ENCODE data around the gene CRYGB. TPM values are rescaled to one million over a fixed set of nuclear protein-coding genes. Genes with fewer than 3 reads are reported as not detected.
"Not testable (repeated sequence)": the region's sequence is repeated elsewhere in the genome, so short reads cannot be mapped to it uniquely, and the experiment has no call there.

The CRYGB gene
- total and polyA plus RNA-seq, 2 of the 13 experiments (the other 11 are each of a cell fraction or from before 2014, with no cell fraction given) = not detected

- FAIRE-seq (no peak), DNase-seq (ENCODE audit: low spot score) (no peak), ATAC-seq (no peak)
- no peak overlapping the region for H3K9ac ChIP-seq (ENCODE audit: insufficient read depth, low read depth, low read length)
- no peaks in the 10 kb centered on the region for H3K79me2 ChIP-seq (ENCODE audit: insufficient read depth, low read length)
- ChIA-PET POLR2A (no interaction called here), CTCF (ENCODE audit: low intra/inter-chr PET ratio, low total read pairs) (no interaction called here)
- peaks cover 23% of the 10 kb centered on the region for H3K4me1 ChIP-seq (ENCODE audit: insufficient read depth, low read length)
- H3K27ac ChIP-seq (ENCODE audit: extremely low read length, insufficient read depth, low read length) = no peak overlapping the region
- no peak overlapping the region for H2AFZ ChIP-seq (ENCODE audit: low read length)
- no peaks in the 10 kb centered on the region for H4K20me1 ChIP-seq (ENCODE audit: insufficient read depth, low read length)
- H3K9me3 ChIP-seq (ENCODE audit: low read length) = no peaks in the 10 kb centered on the region
- no TSS peak for BruUV-seq (replicated peaks)
- no peak overlapping the region for H3K4me2 ChIP-seq (ENCODE audit: low read depth, low read length)
- TF ChIP-seq TOE1 (CRISPR knock-in tag; IDR thresholded peaks at IDR 0.05) (no peak), KDM5B (CRISPR knock-in tag; IDR thresholded peaks at IDR 0.05; ENCODE audit: borderline replicate concordance) (no peak)
- H3K36me3 ChIP-seq (replicated peaks in 1 of 2; ENCODE audit: control insufficient read depth in 1 of 2, insufficient read depth in 2 of 2, low read length in 2 of 2) = no peaks in the 10 kb centered on the region
- intact Hi-C loops (cut with micrococcal nuclease; ENCODE audit: unreplicated experiment) = no loop called here
- no peak overlapping the region for H3K4me3 ChIP-seq (replicated peaks in 1 of 3; ENCODE audit: insufficient read depth in 1 of 3, low read depth in 2 of 3, low read length in 3 of 3)
- in situ Hi-C loops (cut with HindIII; ENCODE audit: extremely low pct_ligation_motif_present, low pct_unique_long_range_greater_than_20kb) = no loop called here
- 94% methylated on average over 3 of the region's 3 CpGs for WGBS (ENCODE audit: low lambda C conversion rate)
- H3K27me3 ChIP-seq (ENCODE audit: control insufficient read depth in 1 of 2, insufficient read depth in 2 of 2, low read length in 2 of 2) = peaks cover 0 to 4% of the 10 kb centered on the region in 2 experiments; a peak in 1 of 5 replicates
Measured at GRCh38 chr2:208118918-208119317, 27.0 kb downstream of the CRYGB start.

GRCh38 chr2:208117390-208117789, 28.6 kb downstream of the CRYGB start:
- CTCF ChIA-PET (ENCODE audit: low intra/inter-chr PET ratio, low total read pairs); H4K20me1 ChIP-seq (ENCODE audit: insufficient read depth, low read length); H2AFZ ChIP-seq (ENCODE audit: low read length); ATAC-seq; H3K4me3 ChIP-seq (replicated peaks in 1 of 3; ENCODE audit: insufficient read depth in 1 of 3, low read depth in 2 of 3, low read length in 3 of 3); BruUV-seq (replicated peaks); H3K9me3 ChIP-seq (ENCODE audit: low read length); H3K36me3 ChIP-seq (replicated peaks in 1 of 2; ENCODE audit: control insufficient read depth in 1 of 2, insufficient read depth in 2 of 2, low read length in 2 of 2); intact Hi-C loops (cut with micrococcal nuclease; ENCODE audit: unreplicated experiment); H3K4me2 ChIP-seq (ENCODE audit: low read depth, low read length); POLR2A ChIA-PET; H3K27ac ChIP-seq (ENCODE audit: extremely low read length, insufficient read depth, low read length); FAIRE-seq; in situ Hi-C loops (cut with HindIII; ENCODE audit: extremely low pct_ligation_motif_present, low pct_unique_long_range_greater_than_20kb); H3K9ac ChIP-seq (ENCODE audit: insufficient read depth, low read depth, low read length); DNase-seq (ENCODE audit: low spot score); H3K79me2 ChIP-seq (ENCODE audit: insufficient read depth, low read length); TF ChIP-seq NR2F6 (CRISPR knock-in tag; IDR thresholded peaks at IDR 0.05): not testable (repeated sequence)
- Histone ChIP-seq H3K27me3 (ENCODE audit: control insufficient read depth in 1 of 2, insufficient read depth in 2 of 2, low read length in 2 of 2) (peaks cover 1 to 11% of the 10 kb centered on the region in 2 experiments; a peak in 2 of 5 replicates), H3K4me1 (ENCODE audit: insufficient read depth, low read length) (peaks cover 30% of the 10 kb centered on the region)
- 41% methylated on average over 11 of the region's 11 CpGs for WGBS (ENCODE audit: low lambda C conversion rate)
- peak; percentile 16; the same call in 1 of the 2 replicates for TF ChIP-seq NR2F6 (IDR thresholded peaks at IDR 0.05)

Measured in HepG2 (cell line).